GM21576 (cell line): ENCODE data around the gene SLC9C1.
"Not testable (repeated sequence)": the region's sequence is repeated elsewhere in the genome, so short reads cannot be mapped to it uniquely, and the experiment has no call there.

Source experiments
- ATAC-seq: cut with Tn5 transposase; IDR thresholded peaks from one replicate; pipeline ENCODE4 v1.9.1; 2021; ENCODE audit warnings: mild to moderate bottlenecking, moderate library complexity; ENCODE audit not compliant: unreplicated experiment

The SLC9C1 gene

DNA sequence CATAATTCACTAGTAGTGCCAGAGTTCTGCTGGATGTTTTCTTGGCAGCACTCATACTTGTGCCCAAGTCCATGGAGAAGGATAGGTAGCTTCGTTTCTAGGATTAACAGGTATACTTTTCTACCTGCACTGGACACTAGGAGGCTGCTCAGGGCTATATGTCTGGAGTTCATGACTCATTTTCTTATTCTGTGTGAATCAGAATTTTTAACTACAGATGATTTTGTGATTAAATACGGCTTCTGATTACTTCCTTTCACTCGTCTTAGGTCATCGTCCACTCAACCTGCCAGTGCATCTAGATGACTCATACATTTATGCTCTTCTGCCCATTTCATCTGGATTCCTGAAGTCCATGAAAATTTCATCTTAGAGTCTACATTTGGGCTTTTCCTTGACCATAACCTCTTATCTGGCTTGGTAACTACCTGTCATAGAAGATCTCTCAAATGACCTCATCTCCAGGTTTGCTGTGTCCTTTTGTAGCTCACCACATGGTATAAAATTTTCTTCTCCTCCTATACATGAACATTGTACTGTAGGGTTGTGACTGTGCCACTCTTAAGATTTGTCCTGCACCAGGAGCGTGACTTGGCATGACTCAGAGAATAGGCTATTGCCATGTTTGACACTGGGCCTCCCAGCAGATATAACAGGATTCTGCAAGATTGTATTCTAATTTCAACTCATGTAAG, 94.2 kb downstream of the SLC9C1 start:
- no peak for ATAC-seq

DNA sequence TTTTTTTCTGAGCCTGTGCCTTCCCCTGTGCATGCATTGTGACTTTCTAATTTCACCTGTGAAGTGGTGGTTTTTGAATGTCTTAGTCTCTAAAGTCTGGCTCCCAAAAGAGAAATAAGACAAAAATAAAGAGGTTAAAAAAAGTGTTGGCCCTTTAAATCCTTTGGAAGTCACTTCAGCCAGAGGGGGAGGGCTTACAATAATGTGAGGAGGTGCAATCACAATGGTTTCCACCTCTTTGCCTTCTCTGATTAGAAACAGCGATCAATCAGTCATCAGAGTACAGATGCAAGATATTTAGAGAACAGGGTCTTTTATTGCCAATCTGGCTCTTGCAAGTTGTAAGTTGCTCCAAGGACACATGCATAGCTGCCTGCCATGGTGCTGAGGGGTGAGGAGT, 96.9 kb downstream of the SLC9C1 start:
- ATAC-seq = no peak

DNA sequence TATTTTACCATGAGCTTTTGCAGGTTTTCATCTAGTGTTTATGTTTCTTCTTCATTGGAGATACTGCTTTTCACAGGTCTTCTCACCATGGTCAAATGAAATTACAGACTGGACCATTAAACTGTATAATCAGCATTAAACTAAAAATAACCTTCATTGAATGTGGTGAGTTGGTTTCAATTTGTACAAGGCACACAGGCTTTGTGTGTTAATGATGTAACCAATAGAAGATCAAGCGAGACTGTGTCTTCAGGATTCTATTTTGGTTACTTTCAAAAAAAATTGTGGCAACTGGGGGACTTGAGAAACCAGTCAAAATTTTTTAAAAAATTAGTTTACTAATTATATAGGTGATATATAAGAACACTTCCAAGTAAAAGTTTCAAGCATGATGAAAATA, 106.7 kb downstream of the SLC9C1 start:
- no peak for ATAC-seq

DNA sequence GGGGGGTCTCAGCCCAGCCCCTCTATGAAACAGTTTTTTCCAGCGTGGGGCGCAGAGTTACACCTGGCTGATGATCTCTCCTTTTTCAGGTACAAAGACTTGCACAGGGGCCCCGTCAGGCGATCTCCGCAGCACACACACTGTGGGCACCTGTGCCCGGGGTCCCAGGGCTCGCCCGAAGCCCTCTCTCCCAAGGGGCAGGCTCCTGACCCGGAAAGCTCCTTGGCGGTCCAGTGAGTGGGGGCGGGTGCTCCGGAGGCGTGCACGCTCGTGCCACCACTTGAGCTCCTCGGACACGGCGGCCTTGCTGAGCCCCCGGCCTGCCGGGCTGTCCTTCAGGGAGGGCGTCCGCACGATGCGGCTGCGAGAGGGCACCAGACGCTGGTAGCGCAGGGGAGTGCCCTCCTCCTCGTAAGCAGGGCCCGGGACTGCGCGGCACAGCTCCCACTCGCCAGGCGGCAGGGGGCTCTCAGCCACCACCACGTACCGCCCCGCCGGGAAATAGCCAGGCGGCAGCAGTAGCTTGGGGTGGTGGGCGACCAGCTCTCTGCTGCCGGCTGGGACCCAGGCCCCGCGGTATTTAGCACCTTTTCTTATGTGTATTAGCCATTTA, 108.5 kb downstream of the SLC9C1 start:
- ATAC-seq = not testable (repeated sequence)

DNA sequence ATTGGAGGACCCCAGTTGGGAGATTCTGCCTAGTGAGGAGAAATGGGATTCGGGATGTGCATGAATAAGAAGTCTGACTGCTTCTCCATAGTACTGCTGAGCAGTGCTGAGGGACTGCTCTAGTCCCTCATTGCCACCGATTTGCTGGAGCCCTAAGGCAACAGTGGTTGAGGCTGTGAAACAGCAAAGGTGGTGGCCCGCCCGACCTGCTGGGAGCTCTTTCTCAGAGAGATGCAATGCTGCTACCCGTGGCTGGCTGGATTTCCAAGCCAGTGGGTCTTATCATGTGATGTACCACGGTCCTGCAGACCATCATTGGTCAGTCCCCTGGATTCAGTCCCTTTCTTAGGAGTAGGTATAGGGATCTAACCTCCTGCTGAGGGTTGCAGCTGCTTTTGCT, 118.4 kb downstream of the SLC9C1 start:
- ATAC-seq = no peak

DNA sequence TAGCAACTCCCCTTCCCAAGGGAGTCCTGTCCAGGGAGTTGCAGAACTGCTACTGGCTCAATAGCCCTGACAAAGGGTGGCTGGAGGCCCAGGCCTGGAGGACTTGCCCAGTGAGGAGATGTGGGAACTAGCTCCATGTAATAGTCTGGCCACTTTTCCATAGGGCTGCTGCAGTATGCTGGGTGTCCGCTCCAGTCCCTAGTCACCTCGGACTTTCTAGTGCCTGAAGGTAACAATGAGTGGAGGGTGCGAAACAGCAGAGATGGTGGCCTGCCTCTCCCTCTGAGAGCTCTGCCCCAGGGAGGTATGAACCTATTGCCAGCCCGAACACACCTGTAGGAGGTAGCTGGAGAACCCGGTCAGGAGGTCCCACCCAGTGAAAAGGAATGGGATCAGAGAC, 119.0 kb downstream of the SLC9C1 start:
- no peak for ATAC-seq

DNA sequence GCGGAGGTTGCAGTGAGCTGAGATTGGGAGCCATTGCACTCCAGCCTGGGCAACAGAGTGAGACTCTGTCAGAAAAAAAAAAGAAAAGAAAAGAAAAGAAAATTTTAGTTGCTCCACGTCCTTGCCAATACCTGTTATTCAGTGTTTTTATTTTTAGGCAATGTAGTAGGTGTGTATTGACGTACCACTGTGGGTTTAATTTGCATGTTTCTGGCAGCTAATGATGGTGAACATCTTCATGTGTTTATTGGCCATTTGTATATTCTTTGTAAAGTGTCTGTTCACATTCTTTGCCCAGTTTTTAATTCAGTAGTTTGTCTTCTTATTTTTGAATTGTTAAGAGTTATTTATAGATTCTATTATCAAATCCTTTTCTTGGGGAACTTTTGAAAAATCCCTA, 122.9 kb downstream of the SLC9C1 start:
- ATAC-seq = no peak

DNA sequence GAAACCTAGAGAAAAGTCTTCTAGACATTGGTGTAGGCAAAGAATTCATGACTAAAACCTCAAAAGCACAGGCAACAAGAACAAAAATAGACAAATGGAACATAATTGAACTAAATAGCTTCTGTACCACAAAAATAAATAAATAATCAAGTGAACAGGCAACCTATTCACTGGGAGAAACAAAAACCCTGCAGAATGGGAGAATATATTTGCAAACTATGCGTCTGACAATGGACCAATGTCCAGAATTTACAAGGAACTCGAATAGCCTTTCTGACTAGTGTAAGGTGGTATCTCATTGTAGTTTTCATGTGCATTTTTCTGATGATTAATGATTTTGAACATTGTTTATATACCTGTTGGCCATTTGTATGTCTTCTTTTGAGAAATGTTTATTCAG, 124.0 kb downstream of the SLC9C1 start:
- no peak for ATAC-seq

DNA sequence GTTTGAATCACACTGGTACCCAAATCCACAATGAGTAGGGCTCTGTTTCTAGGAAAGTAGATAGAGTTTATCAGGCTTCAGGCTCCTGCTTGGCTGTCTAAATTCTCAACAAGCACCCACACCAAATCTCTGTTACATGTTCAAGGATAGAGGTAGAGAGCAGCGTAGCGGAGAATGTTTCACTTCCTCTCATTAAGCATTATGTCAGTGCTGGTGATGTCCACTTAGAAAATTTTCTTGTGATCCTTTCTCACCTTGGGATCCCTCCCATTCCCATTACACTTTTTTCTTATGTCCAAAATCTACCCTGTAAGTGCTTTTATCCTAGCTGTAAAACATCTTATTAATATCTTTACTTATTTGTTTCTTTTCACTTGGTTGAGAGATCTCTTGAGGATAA, 126.3 kb downstream of the SLC9C1 start:
- peak; percentile 89 for ATAC-seq

DNA sequence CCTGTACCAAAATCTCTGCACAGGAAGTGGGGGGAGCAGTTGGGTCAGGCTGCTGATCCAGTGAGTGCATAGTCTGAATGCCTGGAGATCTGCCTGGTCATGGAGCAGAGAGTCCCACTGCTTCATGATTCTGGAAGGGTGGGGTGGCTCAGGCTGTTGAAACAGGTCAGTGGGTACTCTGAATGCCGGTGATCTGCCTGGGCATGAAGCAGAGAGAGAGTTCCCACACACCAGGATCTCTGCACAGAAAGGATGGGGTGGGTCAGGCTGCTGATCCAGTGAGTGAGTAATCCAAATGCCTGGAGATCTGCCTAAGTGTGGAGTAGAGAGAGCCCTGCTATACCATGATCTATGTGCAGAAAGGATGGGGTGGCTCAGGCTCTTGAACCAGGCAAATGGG, 144.9 kb downstream of the SLC9C1 start:
- no peak for ATAC-seq

DNA sequence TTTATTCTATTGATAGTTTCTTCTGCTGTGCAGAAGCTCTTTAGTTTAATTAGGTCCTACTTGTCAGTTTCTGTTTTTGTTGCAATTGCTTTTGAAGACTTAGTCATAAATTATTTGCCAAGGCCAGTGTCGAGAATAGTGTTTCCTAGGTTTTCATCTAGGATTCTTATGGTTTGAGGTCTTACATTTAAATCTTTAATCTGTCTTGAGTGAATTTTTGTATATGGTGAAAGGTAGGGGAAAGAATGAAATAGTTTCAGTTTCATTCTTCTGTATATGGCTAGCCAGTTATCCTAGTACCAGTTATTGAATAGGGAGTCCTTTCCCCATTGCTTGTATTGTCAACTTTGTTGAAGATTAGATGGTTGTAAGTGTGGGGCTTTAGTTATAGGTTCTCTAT, 150.3 kb downstream of the SLC9C1 start:
- ATAC-seq = no peak

DNA sequence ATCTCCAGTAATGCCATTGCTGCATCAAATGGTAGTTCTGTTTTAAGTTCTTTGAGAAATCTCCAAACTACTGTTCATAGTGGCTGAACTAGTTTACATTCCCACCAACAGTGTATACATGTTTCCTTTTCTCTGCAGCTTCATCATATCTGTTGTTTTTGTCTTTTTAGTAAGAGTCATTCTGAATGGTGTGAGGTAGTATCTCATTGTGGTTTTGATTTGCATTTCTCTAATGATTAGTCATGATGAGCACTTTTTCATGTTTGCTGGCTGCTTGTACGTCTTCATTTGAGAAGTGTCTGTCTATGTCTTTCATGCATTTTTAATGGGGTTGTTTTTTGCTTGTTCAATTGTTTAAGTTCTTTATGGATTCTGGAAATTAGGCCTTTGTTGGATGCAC, 150.8 kb downstream of the SLC9C1 start:
- ATAC-seq = no peak

DNA sequence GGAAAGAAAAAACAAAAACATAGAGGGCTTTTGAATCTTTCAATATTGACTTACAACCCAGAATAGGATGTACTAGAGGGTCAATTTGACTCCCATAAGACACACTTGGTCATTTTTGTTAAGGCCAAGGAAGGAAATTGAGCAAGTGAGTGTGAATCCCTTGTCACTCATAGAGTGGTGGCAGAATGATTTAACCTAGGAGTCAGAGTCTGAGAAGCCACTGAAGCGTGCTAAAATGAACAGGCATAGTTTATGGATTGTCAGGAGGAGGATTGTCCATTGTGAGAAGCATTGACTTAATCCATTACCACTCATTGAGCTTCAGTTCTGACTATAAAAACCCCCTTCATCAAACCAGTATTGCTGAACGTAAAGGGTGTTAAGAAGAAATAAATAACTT, 152.7 kb downstream of the SLC9C1 start:
- ATAC-seq = no peak

DNA sequence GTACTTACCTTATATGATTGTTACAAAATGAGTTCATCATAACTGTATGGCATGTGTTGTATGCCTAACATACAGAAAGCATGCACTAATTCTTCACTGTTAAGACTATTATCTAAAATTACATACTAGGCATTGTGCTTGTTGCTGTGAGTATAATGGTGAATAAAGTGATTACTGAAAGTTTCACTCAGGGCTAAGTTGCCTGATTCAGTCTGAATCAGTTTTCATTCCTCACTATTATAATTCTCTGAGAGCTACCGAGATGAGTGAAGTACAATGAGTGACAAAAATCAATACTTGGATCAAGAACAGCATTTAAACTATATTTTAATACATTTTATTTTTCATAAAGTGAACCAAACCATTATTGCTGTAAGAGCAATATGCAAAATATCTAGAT, 153.4 kb downstream of the SLC9C1 start:
- no peak for ATAC-seq

DNA sequence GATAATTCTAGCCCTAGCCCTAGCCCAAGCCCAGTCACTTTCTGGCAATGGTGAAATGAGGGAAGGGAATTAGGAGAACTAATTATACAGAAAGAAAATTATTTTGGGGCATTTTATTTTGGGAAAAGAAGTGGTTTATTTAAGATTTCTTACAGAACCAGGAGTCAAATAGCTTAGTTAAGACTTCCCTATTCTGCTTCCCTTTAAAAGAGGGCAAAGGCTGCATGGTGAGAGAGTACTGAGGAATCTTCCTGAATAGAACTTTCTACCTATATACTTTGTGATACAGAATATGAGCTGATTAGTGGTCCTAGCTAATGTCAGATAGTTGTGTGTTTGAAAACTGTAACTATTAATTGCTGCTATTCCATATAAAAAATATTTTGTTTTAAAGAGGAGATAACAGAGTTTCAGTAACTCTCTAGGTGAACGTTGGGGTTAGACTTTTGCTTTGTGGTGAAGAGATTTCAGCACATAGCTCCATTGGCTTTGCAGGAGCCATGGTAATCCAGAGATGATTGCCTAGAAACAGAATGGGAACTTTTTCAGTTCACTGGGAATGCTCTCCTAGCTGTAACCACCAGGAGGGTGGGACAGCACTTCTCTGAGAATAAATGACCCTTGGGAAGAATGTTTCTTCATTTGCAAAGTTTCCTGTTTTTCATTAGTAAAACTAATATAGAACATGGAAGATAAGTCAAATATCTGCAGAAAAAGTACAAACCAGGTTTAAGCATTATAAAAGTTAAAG, 155.6 kb downstream of the SLC9C1 start:
- no peak for ATAC-seq

DNA sequence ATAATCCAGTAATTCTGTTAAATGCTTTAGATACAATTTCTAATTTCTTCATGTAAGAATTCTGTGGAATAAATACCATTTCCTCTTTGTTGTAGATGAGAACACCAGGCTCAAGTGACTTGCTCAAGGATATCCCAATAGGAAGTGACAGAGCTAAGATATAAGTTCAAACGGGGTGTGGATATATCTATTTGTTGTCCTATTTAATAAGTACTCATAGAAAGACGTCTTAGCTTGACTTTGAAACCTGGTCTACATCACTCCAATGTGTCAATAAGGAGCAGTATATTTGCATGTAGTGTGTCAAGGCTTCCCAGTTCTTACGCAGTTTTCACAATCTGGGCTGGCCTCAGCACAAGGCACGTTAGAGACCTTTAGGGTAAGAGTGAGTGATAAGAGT, 156.2 kb downstream of the SLC9C1 start:
- ATAC-seq = no peak

DNA sequence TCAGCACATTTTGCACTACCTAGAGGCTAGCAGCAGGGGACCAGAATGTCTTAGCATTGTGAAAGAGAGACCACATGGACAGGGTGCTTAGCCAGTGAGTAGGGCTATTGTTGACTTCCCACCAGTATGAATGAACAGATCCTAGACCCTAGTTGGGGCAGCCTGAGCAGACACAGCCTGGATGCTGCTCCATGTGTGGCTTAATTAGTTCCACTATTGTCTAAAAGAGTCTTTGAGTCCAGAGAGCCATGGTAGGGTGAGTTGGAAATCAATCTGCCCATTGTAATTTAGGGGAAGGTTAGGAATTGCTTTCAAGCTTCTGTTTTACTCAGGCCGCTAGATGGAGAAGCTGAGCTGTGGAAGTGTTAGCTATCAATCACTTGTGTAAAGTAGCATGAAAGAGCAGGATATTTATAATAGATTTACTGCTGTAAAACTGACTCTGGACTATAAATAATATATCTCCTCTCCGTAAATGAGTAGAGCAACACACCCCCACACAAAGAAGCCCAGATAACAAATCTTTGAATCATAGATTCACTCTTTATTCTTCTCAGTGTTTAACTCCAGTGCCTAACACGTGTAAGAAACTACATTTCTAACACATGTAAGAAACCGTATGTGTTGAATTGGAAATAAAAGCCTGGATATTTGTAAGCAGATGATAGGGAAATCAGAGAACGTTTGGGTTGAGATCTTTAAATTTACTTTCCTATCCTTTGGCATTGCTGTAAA, 156.9 kb downstream of the SLC9C1 start:
- ATAC-seq = no peak

DNA sequence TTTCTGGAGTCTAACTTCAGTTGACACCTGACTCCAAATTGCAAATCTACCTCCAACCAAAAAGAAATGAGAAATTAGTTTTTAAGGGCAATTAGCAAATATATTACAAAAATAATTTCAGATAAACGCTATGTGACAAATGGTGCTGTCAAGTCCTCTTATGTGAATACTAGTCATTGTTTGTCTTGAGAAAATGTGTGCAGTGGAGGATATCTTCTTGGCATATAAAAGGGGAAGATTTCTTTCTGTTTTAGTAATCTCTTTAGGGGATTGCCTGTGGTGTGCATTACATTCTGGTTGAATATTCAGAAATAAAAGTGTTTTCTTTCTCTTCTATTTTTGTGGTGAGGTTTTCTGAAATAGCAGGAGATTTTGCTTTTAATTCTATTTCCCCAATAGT, 158.0 kb downstream of the SLC9C1 start:
- ATAC-seq = no peak

DNA sequence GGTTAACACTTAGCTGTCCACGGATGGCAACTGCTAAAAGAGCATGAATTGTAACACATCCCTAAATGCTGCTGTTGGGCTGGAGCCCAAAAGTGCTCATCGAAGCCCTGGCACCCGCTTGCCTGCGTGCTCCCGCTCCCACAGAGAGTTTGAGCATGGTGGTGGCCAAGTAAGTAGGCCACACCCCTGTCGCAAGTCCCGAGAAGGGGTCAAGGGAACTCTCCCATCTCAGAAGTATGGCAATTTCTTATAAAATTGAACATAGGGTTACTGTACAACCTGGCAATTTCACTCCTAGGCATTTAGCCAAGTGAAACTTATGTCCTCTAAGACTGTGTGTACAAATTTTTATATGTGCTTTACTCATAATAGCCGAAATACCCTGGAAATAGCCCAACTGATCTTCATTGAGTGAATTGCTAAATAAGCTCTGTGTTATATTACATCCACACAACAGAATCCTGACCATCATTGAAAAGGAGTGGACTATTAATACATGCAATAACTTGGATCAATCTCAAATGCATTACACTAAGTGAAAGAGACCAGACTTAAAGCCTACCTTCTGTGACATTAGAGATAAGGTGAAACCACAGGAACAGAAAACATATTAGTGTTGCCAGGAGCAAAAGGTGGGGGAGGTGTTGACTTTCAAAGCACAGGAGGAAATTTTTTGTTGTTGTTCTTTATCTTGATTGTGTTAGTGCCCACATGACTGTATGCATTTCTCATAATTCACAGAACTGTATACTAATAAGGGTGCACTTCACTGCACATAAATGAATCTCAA, 159.5 kb downstream of the SLC9C1 start:
- no peak for ATAC-seq

DNA sequence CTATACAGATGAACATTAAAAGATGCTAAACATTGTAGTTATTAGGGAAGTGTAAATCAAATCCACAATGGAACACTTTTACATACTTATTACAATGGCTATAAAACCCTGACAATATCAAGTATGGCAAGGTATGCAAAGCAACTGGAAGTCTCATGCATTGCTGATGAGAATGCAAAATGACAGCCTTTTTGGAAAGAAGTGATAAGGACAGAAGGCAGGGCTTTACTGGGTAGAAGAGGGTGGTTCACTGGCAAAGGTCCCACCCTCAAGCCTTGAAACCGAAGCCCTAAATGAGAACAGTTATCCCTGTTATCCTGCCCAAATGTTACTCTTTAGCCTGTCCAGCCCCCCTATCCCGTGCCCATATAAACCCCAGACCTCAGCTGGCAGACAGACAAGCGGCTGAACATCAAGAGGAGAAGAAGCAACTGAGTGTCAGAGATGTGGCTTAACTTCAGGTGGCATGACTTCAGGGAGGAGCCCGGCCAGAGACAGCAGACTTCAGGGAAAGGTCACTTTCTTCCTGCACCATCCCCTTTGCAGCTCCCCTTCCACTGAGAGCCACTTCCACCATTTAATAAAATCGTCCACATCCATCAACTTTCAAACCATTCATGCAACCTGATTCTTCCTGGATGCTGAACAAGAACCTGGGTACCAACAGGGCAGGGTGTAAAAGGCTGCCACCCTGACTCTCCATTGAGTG, 160.2 kb downstream of the SLC9C1 start:
- no peak for ATAC-seq
